NCI-H82 treated with DMSO at 0.1 percent for 48 hours (cell line): Measurements from ENCODE around the gene RSPH9.

Experiments used
- DNase-seq: peaks from one replicate; lab custom pipeline; 2025; ENCODE audit not compliant: unreplicated experiment; lab: John Stamatoyannopoulos, UW

Gene RSPH9, protein sequence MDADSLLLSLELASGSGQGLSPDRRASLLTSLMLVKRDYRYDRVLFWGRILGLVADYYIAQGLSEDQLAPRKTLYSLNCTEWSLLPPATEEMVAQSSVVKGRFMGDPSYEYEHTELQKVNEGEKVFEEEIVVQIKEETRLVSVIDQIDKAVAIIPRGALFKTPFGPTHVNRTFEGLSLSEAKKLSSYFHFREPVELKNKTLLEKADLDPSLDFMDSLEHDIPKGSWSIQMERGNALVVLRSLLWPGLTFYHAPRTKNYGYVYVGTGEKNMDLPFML

DNA sequence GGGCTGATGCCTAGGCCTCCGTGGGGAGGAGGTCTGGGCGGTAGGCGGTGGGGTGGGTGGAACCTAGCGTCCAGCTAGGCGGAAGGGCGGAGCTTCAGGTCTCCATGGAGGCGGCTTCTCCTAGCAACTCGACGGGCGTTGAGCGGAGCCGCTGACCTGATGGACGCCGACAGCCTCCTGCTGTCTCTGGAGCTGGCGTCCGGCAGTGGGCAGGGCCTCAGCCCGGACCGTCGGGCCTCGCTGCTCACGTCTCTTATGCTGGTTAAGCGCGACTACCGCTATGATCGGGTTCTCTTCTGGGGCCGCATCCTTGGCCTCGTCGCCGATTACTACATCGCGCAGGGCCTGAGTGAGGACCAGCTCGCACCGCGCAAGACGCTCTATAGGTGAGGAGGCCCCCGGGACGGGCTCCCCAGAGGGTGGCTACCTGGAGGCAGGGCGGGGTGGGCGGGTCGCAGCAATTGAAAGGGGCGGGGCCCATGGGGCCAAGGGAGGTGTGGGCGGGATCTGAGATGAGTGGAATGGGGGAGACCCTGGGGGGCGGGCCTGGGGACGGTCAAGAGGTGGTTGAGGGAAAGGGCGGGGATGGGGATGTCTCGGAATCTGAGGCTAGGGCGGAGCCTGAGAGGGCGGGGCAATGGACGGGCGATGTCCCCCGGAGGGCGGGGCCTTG lies at the start of gene RSPH9:
Gene RSPH9 (plus strand): TSS at position 97 of the 673 bp plus-strand sequence. CDS start 63 bp downstream, at position 160.
- DNase-seq = peak; percentile 44

DNA sequence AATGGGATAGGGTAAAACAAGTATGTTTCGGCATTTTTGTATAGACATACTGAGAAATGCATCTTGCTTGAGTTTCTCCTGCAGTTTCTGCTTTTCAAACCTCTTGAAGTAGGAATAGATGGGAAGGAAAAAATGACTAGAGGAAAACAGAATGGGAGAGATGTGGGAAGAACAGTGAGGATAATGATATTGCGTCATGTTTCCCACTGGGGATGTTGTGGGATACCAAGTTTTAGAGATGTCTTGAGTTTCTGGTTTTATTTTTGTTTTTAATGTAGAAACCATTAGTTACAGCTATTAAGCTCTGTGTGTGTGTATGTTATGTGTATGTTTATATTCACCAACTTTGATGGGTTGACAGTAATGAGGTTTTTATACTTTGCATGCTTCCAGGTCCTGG lies 44.2 kb upstream of the RSPH9 start:
- DNase-seq = no peak

DNA sequence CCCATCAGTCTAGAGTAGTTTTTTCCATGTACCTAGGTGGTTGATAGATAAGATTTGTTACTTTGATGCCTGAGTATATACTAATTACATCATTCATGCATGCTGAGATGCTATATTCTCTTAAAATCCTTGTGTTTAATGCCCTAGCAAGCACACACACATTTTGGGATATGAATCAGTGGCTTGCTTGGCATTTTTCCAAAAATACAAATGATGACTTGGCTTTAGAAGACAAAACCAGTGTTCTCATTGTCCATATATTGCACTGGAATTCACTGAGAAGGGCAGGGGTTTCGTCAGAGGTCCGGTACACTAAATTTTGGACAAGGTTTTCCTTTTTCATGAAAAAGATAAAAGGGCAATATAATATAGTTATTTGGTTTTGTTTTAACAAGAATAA lies 40.7 kb upstream of the RSPH9 start:
- DNase-seq = no peak

DNA sequence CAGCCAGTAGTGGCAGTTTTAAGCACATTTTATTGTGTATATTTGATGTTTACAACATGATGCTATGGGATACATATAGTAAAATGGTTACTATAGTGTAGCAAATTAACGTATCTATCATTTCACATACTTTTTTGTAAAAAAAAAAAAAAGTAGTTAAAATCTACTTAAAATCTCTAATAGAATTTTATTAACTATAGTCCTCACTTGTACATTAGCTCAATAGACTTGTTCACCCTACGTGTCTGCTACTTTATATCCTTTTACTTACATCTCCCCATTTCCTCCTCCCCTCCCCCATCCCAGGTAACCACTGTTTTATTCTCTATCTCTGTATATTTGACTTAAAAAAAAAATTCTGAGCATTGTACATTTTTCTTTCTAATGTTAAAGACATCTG lies 38.8 kb upstream of the RSPH9 start:
- DNase-seq = no peak

DNA sequence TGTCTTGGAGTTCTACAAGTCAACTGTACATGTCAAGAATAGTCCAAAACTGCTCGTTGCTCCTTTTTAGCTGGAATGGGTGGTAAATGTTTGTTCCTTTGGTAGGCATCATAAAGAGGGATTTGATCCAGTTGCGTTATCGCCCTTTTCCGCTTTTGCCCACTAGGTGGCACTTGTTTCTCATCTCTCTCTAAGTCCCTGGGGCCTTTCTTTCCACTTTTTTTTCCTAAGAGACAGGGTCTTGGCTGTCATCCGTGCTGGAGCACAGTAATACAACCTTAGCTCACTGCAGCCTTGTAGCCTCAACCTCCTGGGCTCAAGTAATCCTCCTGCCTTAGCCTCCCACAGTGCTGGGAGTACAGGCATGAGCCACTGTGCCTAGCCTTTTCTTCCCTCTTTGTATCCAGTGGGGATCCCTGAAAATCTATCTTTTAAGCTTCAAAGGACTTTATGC lies 36.5 kb upstream of the RSPH9 start:
- peak; percentile 73 for DNase-seq

DNA sequence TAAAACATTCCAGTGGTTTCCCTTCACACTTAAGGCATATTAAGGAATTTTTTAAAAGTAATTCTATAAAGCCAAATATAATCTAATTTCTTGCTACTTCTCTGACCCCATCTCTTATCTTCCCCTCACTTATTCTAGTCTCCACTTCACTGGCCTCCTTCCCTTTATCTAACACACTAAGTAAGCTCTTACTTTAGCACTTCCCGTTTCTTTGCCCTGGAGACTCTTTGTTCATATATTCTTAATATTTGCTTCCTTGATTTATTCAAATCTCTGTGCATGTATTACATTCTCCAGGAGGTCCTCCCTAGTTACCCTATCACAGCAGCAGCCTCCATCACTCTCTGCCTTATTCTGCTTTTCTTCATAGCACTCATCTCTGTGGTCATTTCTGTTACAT lies 36.0 kb upstream of the RSPH9 start:
- DNase-seq = no peak

DNA sequence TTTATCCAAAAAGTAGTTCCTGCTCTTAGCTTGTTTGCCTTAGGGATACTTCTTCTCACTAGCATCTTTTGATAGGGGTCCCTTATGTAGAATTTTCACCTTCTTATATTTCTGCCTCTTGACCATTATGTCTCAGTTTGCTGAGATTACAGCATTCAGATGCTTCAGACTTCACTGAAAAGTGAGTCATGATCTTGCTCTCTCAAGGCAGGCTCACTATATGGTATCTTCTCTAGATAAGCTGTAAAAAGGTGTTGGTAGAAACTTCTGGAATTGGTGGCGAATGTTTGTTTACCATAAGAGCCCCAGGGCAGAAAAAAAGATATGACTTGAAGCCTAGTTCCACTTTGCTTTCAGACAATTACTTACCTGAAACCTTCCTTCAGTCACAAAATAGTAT lies 35.4 kb upstream of the RSPH9 start:
- no peak for DNase-seq

DNA sequence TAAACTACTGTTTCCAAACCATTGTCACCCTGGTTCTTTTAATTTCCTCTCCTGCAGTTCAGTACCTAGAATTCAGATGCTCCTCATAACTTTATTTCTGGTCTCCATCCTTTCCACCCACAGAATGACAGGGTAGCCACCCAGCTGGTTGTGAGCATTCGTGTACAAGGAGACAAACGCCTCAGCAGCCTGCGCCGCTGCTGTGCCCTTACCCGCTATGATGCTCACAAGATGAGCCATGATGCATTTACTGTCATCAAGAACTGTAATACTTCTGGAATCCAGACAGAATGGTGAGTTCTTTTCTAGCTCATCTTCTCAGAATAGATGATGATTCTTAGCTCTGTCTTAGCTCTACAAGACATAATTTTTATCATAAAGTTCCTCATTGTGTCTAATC lies 34.4 kb upstream of the RSPH9 start:
- DNase-seq = no peak

DNA sequence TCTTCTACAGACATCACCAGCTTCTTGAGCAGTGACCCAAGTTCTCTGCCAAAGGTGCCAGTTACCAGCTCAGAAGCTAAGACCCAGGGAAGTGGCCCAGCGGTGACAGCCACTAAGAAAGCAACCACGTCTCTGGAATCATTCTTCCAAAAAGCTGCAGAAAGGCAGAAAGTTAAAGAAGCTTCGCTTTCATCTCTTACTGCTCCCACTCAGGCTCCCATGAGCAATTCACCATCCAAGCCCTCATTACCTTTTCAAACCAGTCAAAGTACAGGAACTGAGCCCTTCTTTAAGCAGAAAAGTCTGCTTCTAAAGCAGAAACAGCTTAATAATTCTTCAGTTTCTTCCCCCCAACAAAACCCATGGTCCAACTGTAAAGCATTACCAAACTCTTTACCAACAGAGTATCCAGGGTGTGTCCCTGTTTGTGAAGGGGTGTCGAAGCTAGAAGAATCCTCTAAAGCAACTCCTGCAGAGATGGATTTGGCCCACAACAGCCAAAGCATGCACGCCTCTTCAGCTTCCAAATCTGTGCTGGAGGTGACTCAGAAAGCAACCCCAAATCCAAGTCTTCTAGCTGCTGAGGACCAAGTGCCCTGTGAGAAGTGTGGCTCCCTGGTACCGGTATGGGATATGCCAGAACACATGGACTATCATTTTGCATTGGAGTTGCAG lies 31.0 kb upstream of the RSPH9 start:
- no peak for DNase-seq

DNA sequence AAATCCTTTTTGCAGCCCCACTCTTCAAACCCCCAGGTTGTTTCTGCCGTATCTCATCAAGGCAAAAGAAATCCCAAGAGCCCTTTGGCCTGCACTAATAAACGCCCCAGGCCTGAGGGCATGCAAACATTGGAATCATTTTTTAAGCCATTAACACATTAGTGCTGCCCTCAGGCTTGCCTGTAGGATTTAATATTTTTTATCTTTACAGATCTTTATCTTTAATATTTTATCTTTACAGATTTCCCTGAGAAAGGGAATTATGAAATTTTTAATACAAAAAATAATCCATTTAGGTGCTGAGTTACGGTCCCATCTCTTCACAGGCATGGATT lies 30.5 kb upstream of the RSPH9 start:
- no peak for DNase-seq

DNA sequence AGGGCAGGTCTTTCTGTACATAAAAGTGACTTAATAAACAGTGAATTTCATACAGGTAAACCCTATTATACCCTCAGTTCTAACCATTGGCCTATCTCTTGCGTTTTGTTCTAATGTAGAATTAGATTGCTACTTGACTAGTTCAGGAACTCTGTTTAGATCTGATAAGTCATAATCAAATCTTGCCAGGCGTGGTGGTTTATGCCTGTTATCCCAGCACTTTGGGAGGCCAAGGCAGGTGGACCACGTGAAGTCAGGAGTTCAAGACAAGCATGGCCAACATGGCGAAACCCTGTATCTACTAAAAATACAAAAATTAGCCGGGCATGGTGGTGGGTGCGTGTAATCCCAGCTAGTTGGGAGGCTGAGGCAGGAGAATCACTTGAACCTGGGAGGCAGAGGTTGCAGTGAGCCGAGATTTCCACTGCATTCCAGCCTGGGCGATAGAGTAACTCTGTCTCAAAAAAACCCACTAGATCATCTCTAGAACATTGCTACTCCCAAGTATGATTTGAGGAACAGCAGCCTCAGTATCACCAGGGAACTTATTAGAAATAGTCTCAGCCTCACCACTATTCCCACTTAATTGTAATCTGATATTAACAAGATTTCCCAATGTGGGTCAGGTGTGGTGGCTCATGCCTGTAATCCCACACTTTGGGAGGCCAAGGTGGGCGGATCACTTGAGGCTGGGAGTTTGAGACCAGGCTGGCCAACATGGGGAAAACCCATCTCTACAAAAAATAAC lies 27.9 kb upstream of the RSPH9 start:
- DNase-seq = no peak

DNA sequence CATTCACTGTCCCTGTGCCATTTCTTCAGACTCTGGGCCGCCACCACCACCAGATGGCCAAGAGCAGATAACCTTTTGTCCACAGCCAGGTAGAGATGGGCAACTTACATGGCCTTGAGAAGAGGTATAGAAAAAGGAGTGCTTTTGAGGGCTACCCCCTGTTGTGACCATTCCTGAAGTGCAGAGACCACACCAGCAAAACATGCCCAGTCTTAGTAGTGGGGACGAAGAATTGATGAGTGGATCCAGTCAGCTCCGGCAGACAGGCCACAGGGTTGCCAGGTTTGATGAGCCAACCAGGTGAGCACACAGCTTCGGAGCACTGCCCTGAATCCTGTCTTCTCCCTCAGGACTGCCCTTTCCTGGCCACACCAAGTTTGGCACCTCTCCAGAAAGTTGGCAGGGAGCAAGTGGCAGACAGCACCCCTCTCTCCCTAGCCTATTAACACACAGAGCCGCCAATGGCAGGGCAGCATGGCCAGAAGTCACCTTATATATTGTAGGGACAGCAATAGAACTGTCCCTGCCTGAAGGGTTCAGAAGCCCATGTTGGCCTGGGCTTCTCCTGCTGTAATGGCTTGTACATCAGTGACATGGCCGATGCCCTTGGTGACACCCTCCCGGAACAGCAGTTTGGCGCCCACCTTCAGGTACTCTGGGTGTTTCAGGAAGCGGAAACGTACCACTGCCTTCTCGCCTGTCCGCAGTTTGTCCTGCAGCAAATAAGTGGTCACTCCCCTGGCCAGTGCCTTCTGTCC lies 23.6 kb upstream of the RSPH9 start:
- DNase-seq = no peak

DNA sequence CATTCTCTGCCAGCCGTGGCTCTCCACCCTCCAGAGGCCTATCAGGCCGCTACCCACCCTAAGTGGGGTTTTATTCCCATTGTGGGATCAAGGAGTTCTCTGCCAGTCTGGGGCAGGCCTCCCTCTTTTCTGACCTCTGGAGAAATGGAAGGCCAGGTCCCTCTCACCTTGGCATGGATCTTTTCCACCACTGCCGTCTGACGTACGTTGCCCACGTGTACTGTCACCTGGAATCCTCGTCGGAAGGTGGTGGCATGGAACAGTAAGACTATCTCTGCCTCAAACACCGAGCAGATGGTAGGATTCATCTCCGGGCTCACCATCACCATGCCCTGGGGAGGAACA lies 23.0 kb upstream of the RSPH9 start:
- no peak for DNase-seq

DNA sequence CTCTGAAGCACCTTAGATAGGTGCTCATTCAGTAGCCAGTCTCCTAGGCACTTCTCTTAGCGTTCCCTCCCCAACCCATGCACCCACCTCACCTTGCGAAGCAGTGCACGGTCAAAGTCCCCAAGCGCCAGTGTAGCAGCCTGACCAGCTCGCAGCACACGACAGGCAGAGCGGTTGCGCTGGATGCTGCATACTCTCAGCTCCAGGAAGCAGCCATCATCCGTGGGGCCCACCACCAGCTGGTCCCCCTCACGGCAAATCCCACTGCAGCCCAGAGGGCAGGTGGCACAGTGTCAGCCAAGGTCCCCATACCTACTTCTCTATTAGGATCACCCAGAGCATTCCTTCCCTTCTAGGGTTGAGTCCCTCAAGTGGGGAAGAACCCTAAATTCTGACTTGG lies 22.3 kb upstream of the RSPH9 start:
- no peak for DNase-seq

DNA sequence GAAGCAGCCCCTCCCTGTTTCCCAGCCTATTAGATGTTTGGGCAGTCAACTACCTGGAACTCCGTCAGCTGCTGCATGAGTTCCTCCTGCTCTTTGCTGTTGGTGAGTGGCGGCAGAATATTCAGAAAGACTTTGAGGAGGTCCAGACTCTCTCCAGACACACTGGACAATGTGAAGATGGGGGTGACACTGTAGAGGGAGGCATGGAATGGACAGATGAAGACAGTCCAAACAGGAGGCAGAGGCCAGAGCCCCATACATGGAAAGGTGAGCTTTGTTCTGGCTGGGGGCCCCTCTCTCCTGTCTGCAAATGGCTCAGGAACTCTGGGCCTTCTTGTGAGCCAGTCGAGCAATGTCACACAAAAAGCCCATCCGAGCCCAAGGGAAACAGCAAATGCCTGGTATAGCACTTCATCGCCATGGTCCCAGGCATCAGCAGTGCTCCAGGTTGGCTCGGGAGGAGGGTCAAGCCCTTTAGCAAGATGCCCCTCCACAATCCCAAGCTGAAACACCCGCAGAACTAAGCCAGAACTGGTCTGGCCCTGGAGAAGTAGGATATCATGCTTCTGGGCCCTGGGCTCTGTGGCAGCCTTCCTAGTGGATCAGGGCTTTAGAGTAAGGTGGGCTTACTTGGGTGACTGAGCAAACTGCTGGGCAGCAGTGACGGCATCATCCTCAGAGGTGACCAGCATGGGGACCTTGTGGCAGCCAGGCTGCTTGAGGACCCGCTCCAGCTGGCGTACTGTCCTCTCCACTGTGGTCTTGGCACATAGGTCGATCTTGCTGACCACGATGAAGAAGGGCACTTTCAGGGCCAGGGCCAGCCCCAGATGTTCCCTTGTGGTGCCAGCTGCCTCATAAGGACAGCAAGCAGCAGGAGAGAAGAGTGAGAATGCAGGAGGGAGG lies 20.7 kb upstream of the RSPH9 start:
- DNase-seq = no peak

DNA sequence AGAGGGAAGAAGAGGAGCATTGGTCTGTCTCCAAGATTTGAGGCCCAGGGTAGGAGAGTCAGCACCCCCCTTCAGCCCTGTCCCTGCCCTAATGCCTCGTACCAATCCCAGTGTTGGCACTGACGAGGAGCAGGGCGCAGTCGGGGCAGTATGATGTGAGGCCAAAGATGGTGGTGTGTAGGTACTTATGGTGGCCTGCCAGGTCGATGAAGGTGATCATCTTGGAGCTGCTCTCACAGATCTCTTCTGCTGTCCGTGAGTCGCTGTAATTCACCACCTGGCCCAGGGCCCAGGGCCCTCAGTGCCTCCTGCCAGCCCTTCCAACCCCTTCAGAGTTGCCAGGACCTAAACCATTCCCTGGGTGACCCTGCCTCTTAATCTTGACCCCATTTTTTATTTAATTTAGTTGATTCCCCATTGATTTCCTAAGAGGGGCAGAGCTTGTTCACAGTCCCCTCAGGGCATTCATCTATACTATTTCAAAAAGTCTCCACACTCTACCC lies 20.0 kb upstream of the RSPH9 start:
- DNase-seq = no peak

DNA sequence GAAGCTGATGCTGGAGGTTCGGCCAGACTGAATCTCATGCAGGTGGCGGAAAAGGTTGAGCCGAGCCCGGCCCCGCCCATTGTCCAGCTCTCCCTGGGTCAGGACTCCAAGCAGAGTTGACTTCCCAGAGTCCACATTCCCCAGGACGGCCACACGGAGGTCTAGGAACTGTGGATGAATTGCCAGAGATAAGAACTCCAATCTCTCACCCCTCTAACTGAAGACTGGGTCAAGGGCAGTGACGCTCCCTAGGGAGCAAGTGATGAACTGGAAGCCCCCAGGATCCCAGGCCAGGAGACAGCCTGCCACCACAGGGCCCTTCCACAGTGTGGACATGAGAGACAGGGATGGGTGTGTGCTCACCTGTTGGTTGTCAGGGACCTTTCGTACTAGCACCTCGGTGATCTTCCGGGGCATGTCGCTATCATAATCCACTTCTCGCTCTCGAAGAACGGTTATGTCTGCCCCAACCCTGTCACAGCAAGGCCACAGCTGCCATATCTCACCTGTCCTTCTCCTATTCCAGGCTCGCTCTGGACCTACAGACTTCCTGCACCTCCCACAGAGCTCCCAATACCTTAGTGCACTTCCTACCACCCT lies 19.3 kb upstream of the RSPH9 start:
- no peak for DNase-seq

DNA sequence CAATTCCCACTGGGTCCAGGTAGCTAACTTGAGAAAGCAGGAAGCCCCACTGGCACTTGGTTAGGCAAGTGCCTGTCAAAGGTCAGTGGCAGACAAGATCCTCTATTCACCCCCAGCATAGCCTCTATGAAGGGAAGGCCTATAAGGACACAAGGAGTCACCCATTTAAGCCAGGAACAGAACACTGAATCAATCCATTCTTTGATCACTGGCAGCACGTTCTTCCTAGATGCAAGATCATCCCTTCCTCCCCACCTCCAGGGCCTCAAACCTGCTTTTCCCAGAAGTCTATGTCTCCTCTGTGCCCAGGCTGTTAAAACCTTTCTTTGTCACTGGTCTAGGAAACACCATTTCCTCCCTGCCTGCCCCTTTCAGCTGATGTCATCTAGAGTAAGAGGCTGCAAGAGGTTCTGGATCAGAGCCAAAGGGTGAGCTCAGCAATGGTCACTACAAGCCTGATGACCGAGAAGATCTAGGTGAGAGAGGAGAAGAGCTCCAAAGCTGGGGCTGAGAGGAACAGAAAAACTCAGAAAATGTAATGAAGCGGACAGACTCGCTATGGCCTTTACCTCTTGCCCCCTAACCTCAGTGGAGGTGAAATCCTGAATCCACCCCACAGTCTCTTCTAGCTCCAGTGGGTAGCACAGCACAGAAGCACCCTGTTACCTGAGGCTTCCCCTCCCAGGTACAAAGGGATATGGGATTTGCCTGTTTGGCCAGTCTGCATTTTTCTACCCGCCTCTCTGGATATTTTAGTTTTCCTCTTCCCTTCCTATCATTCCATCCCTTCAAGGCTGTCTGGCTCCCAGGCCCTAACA lies 17.6 kb upstream of the RSPH9 start:
- DNase-seq = no peak
